ENCODE results near the gene TMEM51.

DNA sequence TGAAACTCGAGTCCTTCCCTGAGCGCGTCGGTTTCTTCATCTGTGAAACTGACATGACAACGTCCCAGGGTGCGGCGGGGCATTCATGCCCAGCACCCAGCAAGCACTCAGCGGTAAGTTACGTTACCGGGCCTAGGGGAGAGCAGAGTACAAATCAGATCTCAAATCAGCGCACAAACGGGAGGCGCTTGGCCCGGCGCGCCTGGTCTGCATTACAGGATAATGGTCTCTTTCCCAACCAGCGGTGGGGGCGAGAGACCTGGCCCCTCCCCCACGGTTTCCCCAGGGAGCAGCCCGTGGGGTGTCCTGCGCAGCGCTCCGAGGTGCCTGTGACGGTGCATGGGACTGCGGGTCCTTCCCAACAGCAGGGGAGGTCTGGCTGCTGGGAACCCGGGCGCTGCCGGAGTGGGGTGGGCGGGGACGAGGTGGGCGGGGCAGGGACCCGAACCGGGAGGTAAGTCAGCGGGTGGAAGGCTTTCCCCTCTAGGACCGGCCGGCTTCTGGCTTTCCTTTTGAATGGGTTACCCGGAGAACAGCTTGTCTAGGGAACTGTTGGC lies 1.0 kb downstream of the TMEM51 start:
- TF ChIP-seq MEF2A (IDR thresholded peaks at IDR 0.05; ENCODE audit: insufficient read depth, low read depth, low read length): no peak
- no peak for TF ChIP-seq GABPA (IDR thresholded peaks at IDR 0.05; ENCODE audit: low read depth)

Measured in GM12878 (cell line).